Ovary (tissue), 9 donors: ENCODE data around the gene DNAJB1. TPM values are rescaled to one million over a fixed set of nuclear protein-coding genes. Genes with fewer than 3 reads are reported as not detected.

Source experiments
- DNase-seq, 5 donors: peaks; one replicate each; pipeline ENCODE4 v3.0.0-alpha.2; 2019 to 2020
- H3K27ac ChIP-seq, 2 donors: fragments of 200-600 bp; one replicate each; pipeline versions ENCODE4 v1.5.1 to v1.8.0; 2019 to 2022
- H3K27me3 ChIP-seq: fragments of 200-600 bp; one replicate; pipeline ENCODE4 v1.8.0; 2022
- H3K36me3 ChIP-seq: fragments of 200-600 bp; sonication (generic); one replicate; pipeline ENCODE4 v1.5.1; 2019
- H3K4me1 ChIP-seq: one replicate; pipeline ENCODE4 v1.8.1; 2013; ENCODE audit warnings: mild to moderate bottlenecking, moderate library complexity; ENCODE audit not compliant: insufficient read depth
- H3K4me3 ChIP-seq: fragments of 200-600 bp; sonication (generic); one replicate; pipeline ENCODE4 v1.5.1; 2017
- H3K9me3 ChIP-seq, 2 donors: fragments of 200-600 bp in 1 of 2; sonication (generic) in 1 of 2; one replicate each; pipeline versions ENCODE4 v1.5.1 to v1.8.1; 2013 to 2019; ENCODE audit warnings: mild to moderate bottlenecking in 1 of 2, moderate library complexity in 1 of 2
- EP300 ChIP-seq: sonication (generic); formaldehyde crosslinking; IDR thresholded peaks from one replicate; pipeline ENCODE4 v1.6.1; 2017; ENCODE audit warnings: antibody characterized with exemption
- POLR2A ChIP-seq: fragments of 450-650 bp; IDR thresholded peaks from one replicate; pipeline ENCODE4 v1.6.1; 2017; ENCODE audit warnings: antibody characterized with exemption, mild to moderate bottlenecking, moderate library complexity
- WGBS, 3 donors: extraction: QIAGEN DNeasy Blood & Tissue Kit in 1 of 3; methylation state at CpG; one replicate each; pipeline versions ENCODE4 v1.1.5 to v1.1.7; 2013 to 2017; 5-methylcytosine and 5-hydroxymethylcytosine counted together
- intact Hi-C, 4 donors: fragments of 100-400 bp; cut with DNase I; formaldehyde crosslinking; loops; one replicate each; pipeline versions ENCODE4 v1.11.0 to v1.15.1; 2022 to 2023
- polyA plus RNA-seq, 2 donors: library from polyadenylated mRNA; stranded (reverse); fragments of 200-250 nt in 1 of 2; fragments of 350-450 nt in 1 of 2; fragmentation: Illumina TruSeq in 1 of 2; extraction: RNeasy Lipid Tissue Mini Kit (QIAGEN cat#74804) in 1 of 2; gene quantifications; one replicate each; pipeline ENCODE4 v1.2.3, GENCODE V29; 2013 to 2014
- total RNA-seq, 7 donors: library from RNA; depleted of rRNA in 2 of 7; stranded (reverse); fragments of >200 nt in 2 of 7; fragmentation: NEBNext Ultra II Directional in 3 of 7; extraction: Animal tissue kit (Norgen Biotek cat#: 25700) in 3 of 7; gene quantifications; one replicate each; pipeline versions ENCODE4 v1.1.0 to v1.2.4, GENCODE V29; 2016 to 2023
- TF ChIP-seq, protein P1 (sequence below), 3 donors: fragments of 450-650 bp in 2 of 3; fragments of 200-600 bp in 1 of 3; IDR thresholded peaks; one replicate each; pipeline versions ENCODE4 v1.5.1 to v1.8.0; 2016 to 2022; ENCODE audit warnings: antibody characterized with exemption in 3 of 3, mild to moderate bottlenecking in 1 of 3
- donor health status: DM: no; HTN: no; CAD: no; lungs with moderate emphysema.
- donor health status: DM: no; HTN: no; CAD: no.
- donor health status: Bipolar disorder and iron deficiency.
- donor health status: DM: yes; HTN: yes; CAD: no.
- donor health status: DM: no; HTN: no; CAD: no.
- donor health status: DM: yes; HTN: yes; CAD: no.

The DNAJB1 gene
- total and polyA plus RNA-seq, 9 donors: 52.4 to 151 (median 75.1) TPM

GRCh38 chr19:14478113-14478545 lies 40.1 kb downstream of the DNAJB1 start:
- Histone ChIP-seq H3K27me3 (no peaks in the 10 kb centered on the region), H3K4me1 (peaks cover 2% of the 10 kb centered on the region), H3K4me3 (no peak overlapping the region), H3K27ac (no peak overlapping the region), H3K9me3 (no peaks in the 10 kb centered on the region), H3K36me3 (no peaks in the 10 kb centered on the region)
- TF ChIP-seq POLR2A (no peak), EP300 (no peak)
- TF ChIP-seq, protein P1, sequence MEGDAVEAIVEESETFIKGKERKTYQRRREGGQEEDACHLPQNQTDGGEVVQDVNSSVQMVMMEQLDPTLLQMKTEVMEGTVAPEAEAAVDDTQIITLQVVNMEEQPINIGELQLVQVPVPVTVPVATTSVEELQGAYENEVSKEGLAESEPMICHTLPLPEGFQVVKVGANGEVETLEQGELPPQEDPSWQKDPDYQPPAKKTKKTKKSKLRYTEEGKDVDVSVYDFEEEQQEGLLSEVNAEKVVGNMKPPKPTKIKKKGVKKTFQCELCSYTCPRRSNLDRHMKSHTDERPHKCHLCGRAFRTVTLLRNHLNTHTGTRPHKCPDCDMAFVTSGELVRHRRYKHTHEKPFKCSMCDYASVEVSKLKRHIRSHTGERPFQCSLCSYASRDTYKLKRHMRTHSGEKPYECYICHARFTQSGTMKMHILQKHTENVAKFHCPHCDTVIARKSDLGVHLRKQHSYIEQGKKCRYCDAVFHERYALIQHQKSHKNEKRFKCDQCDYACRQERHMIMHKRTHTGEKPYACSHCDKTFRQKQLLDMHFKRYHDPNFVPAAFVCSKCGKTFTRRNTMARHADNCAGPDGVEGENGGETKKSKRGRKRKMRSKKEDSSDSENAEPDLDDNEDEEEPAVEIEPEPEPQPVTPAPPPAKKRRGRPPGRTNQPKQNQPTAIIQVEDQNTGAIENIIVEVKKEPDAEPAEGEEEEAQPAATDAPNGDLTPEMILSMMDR (IDR thresholded peaks at IDR 0.05): no peak
- no peak for DNase-seq
- WGBS, 3 donors: 69 to 74% (median 70%) methylated on average over 23 to 24 of the region's 24 CpGs
- intact Hi-C loops: loop anchor here in 1 of 4 donors (10.0 kb wide), 1 partner anchor 333 kb away; no protein-coding TSS in a partner anchor

DNA sequence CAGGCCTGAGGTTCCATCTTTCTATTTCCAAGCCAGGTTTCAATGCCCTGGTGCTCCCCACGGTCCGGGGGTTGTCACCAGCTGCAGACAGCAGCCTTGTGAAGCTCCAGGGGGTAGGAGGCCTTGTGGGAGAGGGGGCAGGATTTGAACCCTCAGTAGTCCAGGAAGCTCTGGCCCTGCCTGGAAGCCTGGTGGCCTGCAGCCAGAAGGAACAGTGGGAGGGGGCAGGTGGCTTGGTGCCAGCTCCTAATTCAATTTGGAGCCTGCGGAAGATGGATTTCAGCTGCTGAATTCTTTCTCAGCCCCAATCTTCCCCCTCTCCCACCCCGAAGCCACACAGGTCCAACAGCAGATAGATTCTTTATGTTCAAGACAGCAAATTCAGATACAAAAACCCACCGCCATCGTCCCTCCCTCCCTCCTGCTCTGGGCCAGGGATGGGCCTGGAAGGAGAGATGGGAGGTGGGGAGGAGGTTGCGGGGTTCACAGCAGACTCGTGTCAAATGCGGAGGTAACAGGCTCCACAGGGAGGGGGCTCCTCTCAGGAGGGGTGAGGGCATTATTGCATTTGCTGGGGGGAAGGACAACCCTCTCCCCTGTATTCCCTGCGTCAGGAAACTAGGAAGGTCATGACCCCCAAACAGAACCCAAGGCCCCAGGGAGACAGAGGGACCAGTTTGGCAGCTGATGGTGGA lies 40.6 kb downstream of the DNAJB1 start:
- intact Hi-C loops: loop anchor here in 1 of 4 donors (10.0 kb wide), 1 partner anchor 333 kb away; no protein-coding TSS in a partner anchor
- Histone ChIP-seq H3K4me1 (peaks cover 2% of the 10 kb centered on the region), H3K9me3 (no peaks in the 10 kb centered on the region), H3K27me3 (no peaks in the 10 kb centered on the region), H3K36me3 (no peaks in the 10 kb centered on the region), H3K4me3 (no peak overlapping the region), H3K27ac (no peak overlapping the region)
- 44 to 50% (median 47%) methylated on average over 10 of the region's 10 CpGs for WGBS, 3 donors
- DNase-seq: no peak
- TF ChIP-seq EP300: no peak
- TF ChIP-seq POLR2A: no peak
- TF ChIP-seq, protein P1 (IDR thresholded peaks at IDR 0.05): no peak

DNA sequence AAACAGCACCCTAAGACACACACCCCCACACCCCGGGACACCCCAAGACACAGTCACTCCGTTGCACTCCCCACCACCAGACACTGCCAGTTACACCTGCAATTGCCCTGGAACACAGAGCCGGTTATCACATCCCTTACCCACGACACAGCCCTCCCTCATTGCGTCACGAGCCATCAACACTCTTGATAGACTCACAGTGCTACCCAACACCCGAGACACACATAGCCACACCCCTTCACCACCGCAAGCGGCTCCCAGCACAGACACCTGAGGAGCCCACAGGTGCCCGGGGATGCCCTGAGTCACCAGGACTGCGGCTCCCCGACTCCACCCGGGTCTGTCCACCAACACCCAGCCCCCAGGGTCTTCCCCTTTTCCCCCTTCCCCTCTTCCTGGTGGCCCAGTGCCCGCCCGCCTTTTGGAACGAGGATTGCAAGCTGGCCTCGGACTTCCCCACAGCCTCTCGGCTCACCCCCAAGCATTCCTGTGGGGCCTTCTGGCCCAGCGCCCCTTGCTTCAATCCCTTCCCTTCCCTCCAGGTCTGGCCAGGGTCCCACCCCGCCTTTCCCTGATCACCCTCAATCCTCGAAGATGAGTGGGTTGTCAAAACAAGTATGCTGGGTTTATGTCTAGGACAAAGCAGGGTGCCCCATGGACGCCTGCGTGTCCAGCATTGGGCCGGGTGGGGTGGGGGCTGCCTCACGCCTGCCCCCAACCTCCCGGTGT lies 41.4 kb downstream of the DNAJB1 start:
- Histone ChIP-seq H3K36me3 (no peaks in the 10 kb centered on the region), H3K27ac (no peak overlapping the region), H3K9me3 (no peaks in the 10 kb centered on the region), H3K4me3 (no peak overlapping the region), H3K27me3 (no peaks in the 10 kb centered on the region), H3K4me1 (peaks cover 4% of the 10 kb centered on the region)
- DNase-seq: no peak
- TF ChIP-seq EP300 (no peak), POLR2A (no peak)
- TF ChIP-seq, protein P1 (IDR thresholded peaks at IDR 0.05): no peak
- WGBS, 3 donors: 40 to 48% (median 46%) methylated on average over 26 of the region's 26 CpGs
- intact Hi-C loops: loop anchor here in 1 of 4 donors (10.0 kb wide), 1 partner anchor 332 kb away; no protein-coding TSS in a partner anchor

DNA sequence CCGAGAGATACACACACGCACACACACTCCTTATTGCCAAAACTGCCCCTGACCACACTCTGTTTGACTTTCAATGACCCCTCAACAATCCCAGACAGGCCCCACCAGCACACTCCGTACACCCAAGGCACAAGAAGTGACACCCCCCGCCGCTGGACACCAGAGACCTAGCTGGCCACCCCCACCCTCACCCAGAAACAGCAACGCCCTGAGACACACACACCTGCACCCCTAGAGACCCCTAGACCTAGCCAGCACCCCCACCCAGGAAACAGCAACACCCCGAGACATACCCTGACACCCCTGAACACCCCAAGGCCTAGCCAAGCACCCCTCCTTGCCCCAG lies 41.9 kb downstream of the DNAJB1 start:
- WGBS, 3 donors: 74 to 86% (median 85%) methylated on average over 7 of the region's 7 CpGs
- intact Hi-C loops: loop anchor here in 1 of 4 donors (10.0 kb wide), 1 partner anchor 331 kb away; no protein-coding TSS in a partner anchor
- Histone ChIP-seq H3K36me3 (no peaks in the 10 kb centered on the region), H3K27ac (no peak overlapping the region), H3K27me3 (no peaks in the 10 kb centered on the region), H3K4me3 (no peak overlapping the region), H3K4me1 (peaks cover 4% of the 10 kb centered on the region), H3K9me3 (no peaks in the 10 kb centered on the region)
- no peak for DNase-seq
- no peak for TF ChIP-seq POLR2A
- TF ChIP-seq EP300: no peak
- TF ChIP-seq, protein P1 (IDR thresholded peaks at IDR 0.05): no peak
